Measurements from ENCODE around the gene RPS6KA1.

GRCh38 chr1:26618561-26618960, 89.0 kb downstream of the RPS6KA1 start:
- TF ChIP-seq, protein P1, sequence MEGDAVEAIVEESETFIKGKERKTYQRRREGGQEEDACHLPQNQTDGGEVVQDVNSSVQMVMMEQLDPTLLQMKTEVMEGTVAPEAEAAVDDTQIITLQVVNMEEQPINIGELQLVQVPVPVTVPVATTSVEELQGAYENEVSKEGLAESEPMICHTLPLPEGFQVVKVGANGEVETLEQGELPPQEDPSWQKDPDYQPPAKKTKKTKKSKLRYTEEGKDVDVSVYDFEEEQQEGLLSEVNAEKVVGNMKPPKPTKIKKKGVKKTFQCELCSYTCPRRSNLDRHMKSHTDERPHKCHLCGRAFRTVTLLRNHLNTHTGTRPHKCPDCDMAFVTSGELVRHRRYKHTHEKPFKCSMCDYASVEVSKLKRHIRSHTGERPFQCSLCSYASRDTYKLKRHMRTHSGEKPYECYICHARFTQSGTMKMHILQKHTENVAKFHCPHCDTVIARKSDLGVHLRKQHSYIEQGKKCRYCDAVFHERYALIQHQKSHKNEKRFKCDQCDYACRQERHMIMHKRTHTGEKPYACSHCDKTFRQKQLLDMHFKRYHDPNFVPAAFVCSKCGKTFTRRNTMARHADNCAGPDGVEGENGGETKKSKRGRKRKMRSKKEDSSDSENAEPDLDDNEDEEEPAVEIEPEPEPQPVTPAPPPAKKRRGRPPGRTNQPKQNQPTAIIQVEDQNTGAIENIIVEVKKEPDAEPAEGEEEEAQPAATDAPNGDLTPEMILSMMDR (IDR thresholded peaks at IDR 0.05; ENCODE audit: low read length): no peak
- TF ChIP-seq EZH2 (optimal IDR thresholded peaks at IDR 0.05; ENCODE audit: low read depth, low read length) (no peak), EZH2phosphoT487 (IDR thresholded peaks at IDR 0.05; ENCODE audit: low read length) (no peak)

All from MM.1S (cell line).